ENCODE results near the gene GATD1. TPM values are rescaled to one million over a fixed set of nuclear protein-coding genes. Genes with fewer than 3 reads are reported as not detected.

GATD1 gene
- total RNA-seq, 4 donors from 2014 or later, result 28.0 to 239 (median 38.4) TPM

- Histone ChIP-seq H3K9me3 (no peaks in the 10 kb centered on the region), H3K4me3 (no peak overlapping the region), H3K36me3 (no peaks in the 10 kb centered on the region), H3K27me3 (peaks cover 49% of the 10 kb centered on the region), H3K27ac (no peak overlapping the region), H3K4me1 (peaks cover 0 to 10% (median 3%) of the 10 kb centered on the region in 4 donors)
- intact Hi-C loops (cut with DNase I; ENCODE audit: low total_unique reads), result no loop called here
- in situ Hi-C loops (cut with MboI; ENCODE audit: low pct_ligation_motif_present in 1 of 4, low pct_unique_long_range_greater_than_20kb in 1 of 4, low sequenced_read_pairs in 3 of 4), result no loop called here
- TF ChIP-seq POLR2A (IDR thresholded peaks at IDR 0.05), result no peak
- TF ChIP-seq CTCF (IDR thresholded peaks at IDR 0.05), result no peak
- TF ChIP-seq EP300 (IDR thresholded peaks at IDR 0.05; ENCODE audit: low read depth), result no peak
- TF ChIP-seq POLR2AphosphoS5 (IDR thresholded peaks at IDR 0.05), result no peak
- WGBS, 2 donors (ENCODE audit: low coverage in 1 of 2), result 67 to 69% methylated on average over 5 to 20 of the region's 20 CpGs
- no peak for DNase-seq
These were observed 44.2 kb downstream of the GATD1 start for GRCh38 chr11:733072-733471.

GRCh38 chr11:729492-730074 is 47.7 kb downstream of the GATD1 start:
- DNase-seq, result no peak
- Histone ChIP-seq H3K9me3 (no peaks in the 10 kb centered on the region), H3K27me3 (peaks cover 57% of the 10 kb centered on the region), H3K4me1 (peaks cover 8 to 35% (median 28%) of the 10 kb centered on the region in 4 donors), H3K36me3 (no peaks in the 10 kb centered on the region), H3K4me3 (no peak overlapping the region), H3K27ac (no peak overlapping the region)
- in situ Hi-C loops (cut with MboI; ENCODE audit: low pct_ligation_motif_present in 1 of 4, low pct_unique_long_range_greater_than_20kb in 1 of 4, low sequenced_read_pairs in 3 of 4), result loop anchor here in 1 of 4 donors (10.0 kb wide), 1 partner anchor 65 kb away; no protein-coding TSS in a partner anchor
- intact Hi-C loops (cut with DNase I; ENCODE audit: low total_unique reads), result no loop called here
- TF ChIP-seq EP300 (IDR thresholded peaks at IDR 0.05; ENCODE audit: low read depth) (no peak), POLR2A (IDR thresholded peaks at IDR 0.05) (no peak)
- WGBS, 2 donors (ENCODE audit: low coverage in 1 of 2), result 21% methylated on average over 17 of the region's 17 CpGs; no CpG with 5 or more reads in 1 of the 2 donors

DNA sequence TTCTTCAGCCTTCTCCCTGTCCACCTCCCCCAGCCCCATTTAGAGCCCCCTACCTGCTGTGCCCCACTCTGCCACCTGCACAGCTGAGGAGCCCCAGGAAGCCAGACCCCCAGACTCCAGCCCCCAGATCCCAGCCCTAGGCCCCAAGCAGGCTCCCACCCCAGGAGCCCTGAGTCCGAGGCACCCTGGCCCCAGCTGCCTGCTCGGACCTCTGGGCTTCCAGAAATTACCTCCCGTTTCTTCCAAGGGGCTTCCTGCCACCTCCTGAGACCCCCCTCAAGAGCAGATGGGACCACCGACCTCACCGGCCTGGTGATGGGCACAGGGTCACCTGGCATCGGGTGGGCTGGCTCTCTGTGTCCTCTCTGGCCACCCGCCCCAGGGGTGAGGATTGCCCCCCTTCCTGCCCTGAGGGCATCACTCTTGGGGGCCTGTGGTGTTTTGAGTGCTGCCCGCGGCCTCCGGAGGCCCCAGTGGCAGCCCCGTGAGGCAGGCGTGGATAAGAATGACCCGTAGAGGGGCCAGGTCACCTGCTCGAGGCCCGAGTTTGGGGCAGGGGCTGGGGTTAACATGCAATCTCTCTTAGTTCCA is 48.3 kb downstream of the GATD1 start:
- no peak overlapping the region for H3K4me3 ChIP-seq
- in situ Hi-C loops (cut with MboI; ENCODE audit: low pct_ligation_motif_present in 1 of 4, low pct_unique_long_range_greater_than_20kb in 1 of 4, low sequenced_read_pairs in 3 of 4), result loop anchor here in 1 of 4 donors (10.0 kb wide), 1 partner anchor 64 kb away; no protein-coding TSS in a partner anchor
- intact Hi-C loops (cut with DNase I; ENCODE audit: low total_unique reads), result no loop called here
- DNase-seq, result no peak
- H3K9me3 ChIP-seq, result no peaks in the 10 kb centered on the region
- no peaks in the 10 kb centered on the region for H3K36me3 ChIP-seq
- WGBS, 2 donors (ENCODE audit: low coverage in 1 of 2), result 46% methylated on average over 14 of the region's 15 CpGs; no CpG with 5 or more reads in 1 of the 2 donors
- peaks cover 8 to 35% (median 28%) of the 10 kb centered on the region in 4 donors for H3K4me1 ChIP-seq
- TF ChIP-seq EP300 (IDR thresholded peaks at IDR 0.05; ENCODE audit: low read depth) (no peak), POLR2A (IDR thresholded peaks at IDR 0.05) (no peak), CTCF (IDR thresholded peaks at IDR 0.05) (no peak), POLR2AphosphoS5 (IDR thresholded peaks at IDR 0.05) (no peak)
- no peak overlapping the region for H3K27ac ChIP-seq
- peaks cover 57% of the 10 kb centered on the region for H3K27me3 ChIP-seq

GRCh38 chr11:727859-728748 is 49.2 kb downstream of the GATD1 start:
- Histone ChIP-seq H3K27ac (peak overlapping the region in 2 of 4 donors; percentile 11 to 19), H3K4me1 (peaks cover 8 to 35% (median 29%) of the 10 kb centered on the region in 4 donors), H3K36me3 (no peaks in the 10 kb centered on the region), H3K9me3 (no peaks in the 10 kb centered on the region), H3K27me3 (peaks cover 54% of the 10 kb centered on the region), H3K4me3 (no peak overlapping the region)
- TF ChIP-seq EP300 (IDR thresholded peaks at IDR 0.05; ENCODE audit: low read depth), result no peak
- peak; percentile 97 to 99 (median 98) for TF ChIP-seq CTCF (IDR thresholded peaks at IDR 0.05)
- no peak for TF ChIP-seq POLR2A (IDR thresholded peaks at IDR 0.05)
- TF ChIP-seq POLR2AphosphoS5 (IDR thresholded peaks at IDR 0.05), result peak in 2 of 3 donors; percentile 24 to 63
- peak; percentile 87 for DNase-seq
- WGBS, 2 donors (ENCODE audit: low coverage in 1 of 2), result 26% methylated on average over 30 of the region's 31 CpGs; no CpG with 5 or more reads in 1 of the 2 donors
- intact Hi-C loops (cut with DNase I; ENCODE audit: low total_unique reads) (no loop called here), in situ Hi-C loops (cut with MboI; ENCODE audit: low pct_ligation_motif_present in 1 of 4, low pct_unique_long_range_greater_than_20kb in 1 of 4, low sequenced_read_pairs in 3 of 4) (loop anchor here in 1 of 4 donors (10.0 kb wide), 1 partner anchor 63 kb away; no protein-coding TSS in a partner anchor)
